Umbilical cord (tissue), 2 donors: ENCODE data around the gene TAX1BP3. TPM values are rescaled to one million over a fixed set of nuclear protein-coding genes. Genes with fewer than 3 reads are reported as not detected.
"Not testable (repeated sequence)": the region's sequence is repeated elsewhere in the genome, so short reads cannot be mapped to it uniquely, and the experiment has no call there.

Experiments used
- DNase-seq: peaks from one replicate; pipeline ENCODE4 v3.0.0-alpha.2; 2015; ENCODE audit warnings: low spot score
- total RNA-seq: library from RNA; depleted of rRNA; stranded (reverse); fragments of >200 nt; gene quantifications from one replicate; pipeline ENCODE4 v1.2.3, GENCODE V29; 2014; ENCODE audit warnings: low replicate concordance; ENCODE audit not compliant: insufficient read depth

TAX1BP3 gene
- total RNA-seq = 59.0 TPM

- DNase-seq = peak; percentile 99
Observed at GRCh38 chr17:3668279-3669084, at the start of gene TAX1BP3, which contains the start of gene EMC6. Gene TAX1BP3 (minus strand): TSS chr17:3668578. CDS start chr17:3668526, 52 bp downstream. Gene EMC6 (plus strand): TSS chr17:3668812. CDS start chr17:3669147, 335 bp downstream.

- no peak for DNase-seq
Observed at GRCh38 chr17:3715296-3715695, 46.9 kb upstream of the TAX1BP3 start.

DNA sequence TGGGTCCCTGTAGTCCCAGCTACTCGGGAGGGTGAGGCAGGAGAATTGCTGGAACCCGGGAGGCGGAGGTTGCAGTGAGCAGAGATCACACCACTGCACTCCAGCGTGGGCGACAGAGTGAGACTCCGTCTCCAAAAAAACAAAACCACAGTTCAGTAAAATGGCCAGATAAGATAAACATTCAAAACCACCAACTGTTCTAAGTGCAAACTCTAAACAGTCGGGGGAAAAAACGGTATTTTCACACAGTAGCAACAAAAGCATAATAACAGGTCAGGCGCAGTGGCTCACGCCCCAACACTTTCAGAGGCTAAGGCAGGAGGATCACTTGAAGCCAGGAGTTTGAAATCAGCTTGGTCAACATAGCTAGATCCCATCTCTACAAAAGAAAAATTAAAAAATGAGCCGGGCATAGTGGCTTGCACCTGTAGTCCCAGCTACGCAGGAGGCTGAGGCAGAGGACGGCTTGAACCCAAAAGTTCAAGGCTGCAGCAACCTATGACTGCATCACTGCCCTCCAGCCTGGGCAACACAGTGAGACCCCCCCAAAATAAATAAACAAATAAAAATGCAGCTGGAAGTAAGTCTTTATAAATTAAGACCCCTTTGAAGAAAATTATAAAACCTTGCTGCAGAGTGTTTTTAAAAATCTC, 44.6 kb upstream of the TAX1BP3 start:
- no peak for DNase-seq

DNA sequence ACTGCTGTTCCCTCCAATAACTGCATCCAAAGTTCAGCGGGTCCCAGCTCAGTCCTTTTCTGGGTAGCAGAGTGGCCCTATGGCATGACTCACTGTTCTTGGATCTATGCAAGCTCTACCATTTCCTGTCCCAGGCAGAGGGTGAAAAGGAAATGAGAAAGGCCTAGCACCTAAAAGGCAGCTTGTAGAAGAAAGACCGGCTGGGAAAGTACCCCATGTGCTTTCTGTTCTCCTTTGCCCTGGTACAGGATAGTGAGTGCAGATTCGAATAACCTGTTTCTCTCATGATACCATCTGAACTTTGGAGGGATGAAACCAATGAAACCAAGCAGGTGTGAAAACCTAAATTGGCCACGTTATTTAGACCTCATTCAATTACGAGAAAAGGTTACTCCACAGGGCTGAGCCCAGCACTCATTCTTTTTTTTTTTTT, 42.6 kb upstream of the TAX1BP3 start:
- no peak for DNase-seq

GRCh38 chr17:3708366-3708765, 40.0 kb upstream of the TAX1BP3 start:
- DNase-seq = no peak

DNA sequence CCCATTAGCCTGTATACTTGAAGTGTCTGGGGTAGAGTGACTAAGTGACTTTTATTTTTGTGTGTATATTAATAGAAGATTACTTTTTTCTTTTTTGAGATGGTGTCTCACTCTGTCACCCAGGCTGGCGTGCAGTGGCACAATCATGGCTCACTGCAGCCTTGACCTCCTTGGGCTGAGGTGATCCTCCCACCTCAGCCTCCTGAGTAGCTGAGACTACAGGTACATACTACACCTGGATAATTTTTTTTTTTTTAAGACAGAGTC, 37.3 kb upstream of the TAX1BP3 start:
- not testable (repeated sequence) for DNase-seq

DNA sequence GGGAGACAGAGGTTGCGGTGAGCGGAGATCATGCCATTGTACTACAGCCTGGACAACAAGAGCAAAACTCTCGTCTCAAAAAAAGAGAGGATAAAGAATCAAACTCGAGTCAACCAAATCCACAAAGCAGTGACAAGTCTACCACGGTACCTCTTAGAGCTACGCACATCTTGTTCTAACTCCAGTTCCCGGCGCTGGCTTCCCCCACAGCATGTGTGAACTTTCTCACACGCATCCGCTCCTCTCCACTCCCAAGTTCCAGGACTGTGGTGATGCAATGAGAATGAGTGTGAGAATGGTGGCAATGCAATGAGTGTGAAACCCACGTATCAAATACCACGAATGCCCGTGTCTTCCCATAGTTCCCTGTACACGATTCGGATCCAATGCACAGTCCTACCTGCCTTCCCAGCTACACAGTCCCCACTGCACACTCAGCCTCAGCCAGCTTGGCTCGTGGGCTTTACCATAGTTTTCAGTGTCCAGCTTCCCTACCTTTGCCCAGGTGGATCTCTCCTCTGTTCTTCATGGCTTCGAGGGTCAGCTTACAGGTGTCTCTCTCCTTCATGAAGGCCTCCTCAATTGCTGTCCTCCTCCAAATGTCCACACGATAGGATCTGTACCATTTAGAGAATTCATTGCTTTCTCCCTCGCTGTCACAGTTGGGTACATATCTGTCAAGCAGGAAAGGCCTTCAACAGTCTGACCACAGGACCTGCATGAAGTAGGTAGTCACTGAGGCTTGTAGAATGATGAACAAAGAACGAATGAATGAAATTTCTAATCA, 36.7 kb upstream of the TAX1BP3 start:
- DNase-seq = no peak

GRCh38 chr17:3702041-3702539, 33.7 kb upstream of the TAX1BP3 start:
- not testable (repeated sequence) for DNase-seq

- no peak for DNase-seq
Observed at GRCh38 chr17:3699951-3700350, 31.6 kb upstream of the TAX1BP3 start.

GRCh38 chr17:3698139-3698538, 29.8 kb upstream of the TAX1BP3 start:
- no peak for DNase-seq

DNA sequence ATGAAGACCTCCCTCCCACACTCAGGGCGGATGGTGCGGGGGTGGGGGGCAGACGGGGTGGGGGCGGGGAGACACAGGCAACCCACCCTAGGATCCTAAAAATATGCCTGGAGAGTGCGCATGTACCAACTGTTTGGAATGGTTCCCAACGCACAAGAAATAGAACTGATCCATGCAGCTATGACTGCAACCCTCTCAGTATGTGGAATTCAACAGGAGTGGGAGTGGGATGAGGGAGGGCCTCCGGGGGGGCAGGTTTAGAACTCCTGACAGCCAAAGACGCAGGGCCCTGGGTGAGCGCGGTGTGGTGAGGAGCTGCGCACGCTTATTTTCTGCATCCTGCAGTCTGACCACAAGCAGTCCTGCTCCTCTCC, 28.7 kb upstream of the TAX1BP3 start:
- DNase-seq = no peak

DNA sequence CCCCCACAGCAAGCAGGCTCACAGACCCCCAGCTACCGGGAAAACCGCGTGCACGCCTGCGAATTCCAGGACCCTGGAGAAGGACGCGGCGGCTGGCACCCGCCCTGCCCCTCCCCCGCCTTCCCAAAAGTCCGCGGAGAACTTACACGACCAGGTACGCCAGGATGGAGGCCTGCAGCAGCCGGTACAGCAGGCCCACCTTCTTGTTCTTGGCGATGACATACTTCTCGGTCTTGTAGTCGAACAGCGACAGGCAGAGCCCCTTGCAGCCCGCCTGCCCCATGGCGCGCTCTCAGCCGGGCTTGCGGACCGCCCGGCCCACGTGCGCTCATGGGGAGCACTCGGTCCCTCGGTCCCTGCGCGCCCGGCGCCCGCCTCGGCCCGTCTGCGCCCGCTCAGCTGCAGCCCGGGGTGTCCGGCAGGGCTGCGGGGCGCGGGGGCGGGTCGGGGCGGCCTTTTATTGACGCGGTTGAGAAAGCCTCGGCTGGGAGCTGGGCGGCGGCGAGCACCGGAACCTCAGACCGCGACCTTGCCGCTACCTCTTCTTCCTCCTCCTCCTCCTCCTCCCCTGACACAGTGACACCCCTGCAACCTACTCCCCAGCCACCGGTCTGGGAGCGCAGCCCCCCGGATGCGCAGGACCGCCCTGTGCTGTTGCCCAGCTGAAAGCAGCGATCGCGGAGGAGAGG, 27.5 kb upstream of the TAX1BP3 start, which contains the start of gene P2RX5:
Gene P2RX5, minus strand, starts transcription at position 433 of the 689 bp plus-strand sequence. Its CDS starts 150 bp downstream, at position 283.
- no peak for DNase-seq

GRCh38 chr17:3695129-3695722, 26.8 kb upstream of the TAX1BP3 start:
- DNase-seq = no peak

DNA sequence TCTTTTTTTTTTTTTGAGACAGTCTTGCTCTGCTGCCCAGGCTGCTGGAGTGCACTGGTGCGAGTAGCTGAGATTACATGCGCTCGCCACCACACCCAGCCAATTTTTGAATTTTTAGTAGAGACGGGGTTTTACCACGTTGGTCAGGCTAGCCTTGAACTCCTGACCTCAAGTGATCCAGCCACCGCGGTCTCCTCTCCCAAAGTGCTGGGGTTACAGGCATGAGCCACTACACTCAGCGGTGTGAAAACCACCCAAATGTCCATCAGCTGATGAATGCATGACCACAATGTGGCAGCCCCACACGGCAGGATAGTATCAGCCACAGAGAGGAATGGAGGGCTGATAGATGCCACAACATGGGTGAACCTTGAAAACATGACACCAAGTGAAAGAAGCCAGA, 25.5 kb upstream of the TAX1BP3 start:
- DNase-seq = no peak

DNA sequence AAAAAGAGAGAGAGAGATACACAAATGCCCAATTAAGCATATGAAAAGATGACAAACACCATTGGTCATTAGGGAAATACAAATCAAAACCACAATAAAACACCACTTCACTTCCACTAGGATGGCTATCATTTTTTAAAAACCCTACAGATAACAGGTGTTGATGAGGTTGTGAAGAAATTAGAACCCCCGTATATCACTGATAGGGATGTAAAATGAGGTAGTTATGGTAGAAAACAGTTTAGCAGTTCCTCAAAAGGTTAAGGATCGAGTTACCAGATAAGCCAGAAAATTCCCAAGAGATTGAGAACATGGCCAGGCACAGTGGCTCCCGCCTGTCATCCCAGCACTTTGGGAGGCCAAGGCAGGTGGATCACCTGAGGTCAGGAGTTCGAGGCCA, 24.8 kb upstream of the TAX1BP3 start:
- no peak for DNase-seq

DNA sequence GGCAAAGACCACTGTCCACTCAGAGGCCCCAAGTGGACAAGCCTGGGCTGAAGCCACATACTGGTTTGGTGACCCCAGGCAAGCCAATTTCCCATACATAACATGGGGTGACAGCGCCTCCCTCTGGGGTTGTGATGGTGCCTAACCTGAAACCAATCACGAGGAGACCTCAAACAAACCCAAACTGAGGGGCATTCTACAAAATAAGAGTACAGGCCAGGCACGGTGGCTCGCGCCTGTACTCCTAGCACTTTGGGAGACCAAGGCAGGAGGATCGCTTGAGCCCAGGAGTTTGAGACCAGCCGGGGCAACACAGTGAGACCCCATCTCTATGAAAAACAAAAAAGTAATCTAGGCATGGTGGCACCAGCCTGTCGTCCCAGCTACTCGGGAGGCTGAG, 24.0 kb upstream of the TAX1BP3 start:
- DNase-seq = no peak

GRCh38 chr17:3691617-3692067, 23.3 kb upstream of the TAX1BP3 start:
- DNase-seq = no peak

DNA sequence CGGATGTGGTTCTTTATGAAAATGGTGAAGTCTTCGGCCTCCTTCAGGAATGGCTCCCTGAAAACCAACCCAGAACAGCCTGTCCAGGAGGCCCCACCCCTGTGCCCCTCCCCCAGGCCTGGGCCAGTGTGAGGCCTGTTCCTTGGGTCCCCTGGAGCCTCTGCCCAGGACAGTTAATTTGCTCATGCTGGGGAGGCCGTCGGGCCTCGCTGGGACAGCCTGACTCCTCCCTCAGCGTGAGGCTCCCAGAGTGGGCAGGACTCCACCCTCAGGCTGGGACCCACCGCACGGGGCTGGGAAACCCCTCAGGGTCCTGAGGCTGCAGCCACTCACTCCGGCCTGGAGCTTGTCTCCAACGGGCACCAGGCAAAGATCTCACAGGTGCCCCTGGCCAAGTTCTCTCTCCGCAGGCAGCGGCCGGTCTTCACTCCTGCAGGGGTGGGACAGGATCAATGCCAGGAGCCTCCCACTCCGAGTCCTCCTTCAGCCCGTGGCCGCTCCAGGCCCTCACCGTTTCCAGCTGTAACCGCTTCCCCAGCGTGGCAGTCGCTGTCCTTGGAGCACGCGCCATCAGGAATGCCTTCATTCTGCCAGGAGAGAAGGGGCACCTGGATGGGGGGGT, 21.8 kb upstream of the TAX1BP3 start:
- no peak for DNase-seq

DNA sequence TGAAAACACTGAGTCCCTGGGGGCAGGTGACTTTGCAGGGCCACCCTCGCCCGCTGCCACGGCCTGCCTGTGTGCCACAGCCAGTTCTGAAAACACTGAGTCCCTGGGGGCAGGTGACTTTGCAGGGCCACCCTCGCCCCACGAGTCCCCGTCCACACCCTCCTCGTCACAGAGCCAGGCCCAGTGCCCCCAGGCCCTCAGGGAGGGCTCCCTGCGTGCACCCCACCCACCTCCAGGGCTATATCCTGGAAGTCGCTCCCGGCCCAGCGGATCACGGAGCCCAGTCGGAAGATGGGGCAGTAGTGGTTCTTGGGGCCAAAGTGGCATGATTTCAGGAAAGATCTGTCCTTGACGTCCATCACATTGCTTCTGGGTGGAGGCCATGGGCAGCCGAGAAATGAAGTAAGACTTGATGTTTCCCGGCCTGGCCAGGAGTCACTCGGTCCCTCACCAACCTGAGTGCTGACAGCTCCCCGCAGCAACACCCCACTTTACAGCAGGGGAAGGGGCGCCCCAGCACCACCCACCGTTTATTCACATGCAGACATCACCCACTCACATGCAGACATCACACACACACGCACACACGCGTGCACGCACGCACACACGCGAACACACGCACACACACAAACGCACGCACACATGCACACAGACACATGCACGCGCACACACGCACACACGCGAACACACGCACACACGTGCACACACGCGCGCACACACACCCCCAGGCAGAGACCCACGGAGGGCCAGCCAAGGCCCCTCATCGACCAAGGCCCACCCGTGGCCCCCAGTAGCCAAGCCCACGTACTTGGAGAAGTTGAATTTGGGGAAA, 21.1 kb upstream of the TAX1BP3 start:
- no peak for DNase-seq

DNA sequence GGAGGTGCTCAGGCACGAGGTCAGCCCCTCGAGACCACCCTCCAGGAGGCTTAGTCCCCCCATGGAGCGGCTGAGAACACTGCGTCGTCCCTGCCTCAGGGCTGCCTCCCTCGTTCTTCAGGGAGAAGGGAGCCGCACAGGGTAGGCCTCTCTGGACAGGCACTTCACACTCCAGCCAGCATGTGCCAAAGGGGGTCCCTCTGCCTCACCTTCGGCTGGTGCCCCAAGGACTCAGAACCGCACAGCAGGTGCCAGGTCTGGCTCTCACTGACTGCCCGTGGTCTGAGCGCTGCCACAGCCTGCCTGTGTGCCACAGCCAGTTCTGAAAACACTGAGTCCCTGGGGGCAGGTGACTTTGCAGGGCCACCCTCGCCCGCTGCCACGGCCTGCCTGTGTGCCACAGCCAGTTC, 20.5 kb upstream of the TAX1BP3 start:
- no peak for DNase-seq
